ENCODE measurements around the gene MYH7.
A peak's percentile ranks its signal among the peaks of the same experiment; 100 is the strongest.
"Not testable (repeated sequence)": the region's sequence is repeated elsewhere in the genome, so short reads cannot be mapped to it uniquely, and the experiment has no call there.

Gene MYH7

DNA sequence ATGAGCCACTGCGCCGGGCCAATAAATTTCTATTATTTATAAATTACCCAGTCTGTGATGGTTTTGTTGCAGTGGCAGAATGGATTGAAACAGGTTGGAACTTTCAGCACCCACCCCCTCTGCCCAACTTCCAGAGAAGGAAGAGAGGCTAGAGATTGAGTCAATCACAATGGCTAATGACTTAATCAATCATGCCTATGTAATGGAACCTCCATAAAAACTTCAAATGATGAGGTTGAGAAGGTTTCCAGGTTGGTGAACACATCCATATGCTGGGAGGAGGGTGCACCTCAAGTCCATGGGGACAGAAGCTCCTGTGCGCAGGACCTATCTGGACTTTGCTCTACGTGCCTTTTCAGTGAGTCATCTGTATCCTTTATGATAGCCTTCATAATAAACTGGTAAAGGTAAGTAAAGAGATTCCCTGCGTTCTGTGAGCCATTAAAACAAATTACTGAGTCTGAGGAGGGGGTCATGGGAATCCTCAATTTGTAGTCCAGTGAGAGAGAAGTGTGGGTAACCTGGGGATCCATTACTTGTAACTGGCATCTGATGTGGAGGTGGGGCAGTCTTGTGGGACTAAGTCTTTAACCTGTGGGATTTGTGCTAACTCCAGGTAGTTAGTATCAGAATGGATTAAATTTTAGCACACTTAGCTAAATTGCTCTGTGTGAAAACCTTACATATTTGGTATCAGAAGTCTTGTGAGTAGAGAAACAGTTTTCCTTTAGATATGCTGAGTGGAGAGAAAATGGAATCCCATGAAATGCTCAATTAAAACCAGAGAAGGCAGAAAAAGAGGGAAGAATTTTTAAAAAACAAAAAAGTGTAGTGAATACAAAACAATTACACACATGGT lies 22.4 kb upstream of the MYH7 start:
- no peak overlapping the region for H3K27ac ChIP-seq
- no peak for TF ChIP-seq CTCF (conservative IDR thresholded peaks at IDR 0.05)

DNA sequence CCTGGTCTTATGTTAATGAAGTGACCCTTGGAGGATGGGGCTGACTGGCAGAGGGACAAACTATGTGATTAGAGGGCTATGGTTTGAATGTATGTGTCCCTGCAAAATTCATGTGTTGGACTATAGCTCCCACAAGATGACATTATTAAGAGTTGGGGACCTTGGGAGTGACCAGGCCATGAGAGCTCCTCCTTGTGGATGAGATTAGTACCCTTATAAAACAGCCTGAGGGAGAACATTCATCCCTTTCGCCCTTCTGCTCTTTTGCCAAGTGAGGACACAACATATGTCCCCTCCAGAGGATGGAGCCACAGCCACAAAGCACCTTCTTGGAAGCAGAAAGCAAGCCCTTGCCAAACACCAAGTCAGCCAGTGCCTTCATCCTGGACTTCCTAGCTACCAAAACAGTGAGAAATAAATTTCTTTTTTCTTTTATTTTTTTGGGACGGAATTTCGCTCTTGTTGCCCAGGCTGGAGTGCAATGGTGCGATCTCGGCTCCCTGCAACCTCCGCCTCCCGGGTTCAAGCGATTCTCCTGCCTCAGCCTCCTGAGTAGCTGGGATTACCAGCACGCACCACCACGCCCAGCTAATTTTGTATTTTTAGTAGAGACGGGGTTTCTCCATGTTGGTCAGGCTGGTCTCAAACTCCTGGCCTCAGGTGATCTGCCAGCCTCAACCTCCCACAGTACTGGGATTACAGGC lies 21.6 kb upstream of the MYH7 start:
- peak; percentile 43 for TF ChIP-seq CTCF (conservative IDR thresholded peaks at IDR 0.05)

DNA sequence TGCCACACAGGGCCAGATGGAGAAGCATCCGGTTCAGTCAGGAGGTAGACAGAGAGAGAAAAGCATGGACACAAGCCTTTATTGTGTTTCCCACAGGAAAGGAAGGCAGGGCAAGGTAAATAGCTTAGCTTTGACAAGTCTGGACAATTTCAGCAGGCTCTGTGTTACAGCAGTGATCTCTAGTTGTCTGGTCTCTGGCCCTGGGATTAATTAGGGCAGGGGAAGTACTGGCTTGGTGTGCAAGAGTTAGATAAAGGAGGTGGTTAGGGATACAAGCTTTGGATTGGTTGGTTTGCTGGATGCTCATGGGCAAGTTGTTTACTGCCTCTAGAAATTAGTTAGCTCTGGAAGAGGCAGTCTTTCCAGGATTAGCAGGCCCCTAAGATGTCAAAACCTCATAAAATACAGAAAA lies 19.0 kb upstream of the MYH7 start:
- no peak for TF ChIP-seq CTCF (conservative IDR thresholded peaks at IDR 0.05)
- H3K27ac ChIP-seq, result no peak overlapping the region

More for the DNA sequence above, 21.6 kb upstream of the MYH7 start:
- not testable (repeated sequence) for H3K27ac ChIP-seq

- TF ChIP-seq CTCF (conservative IDR thresholded peaks at IDR 0.05), result no peak
Observed at GRCh38 chr14:23452237-23452636, 16.8 kb upstream of the MYH7 start.

GRCh38 chr14:23450379-23450778 lies 14.9 kb upstream of the MYH7 start:
- no peak for TF ChIP-seq CTCF (conservative IDR thresholded peaks at IDR 0.05)
- no peak overlapping the region for H3K27ac ChIP-seq

More at GRCh38 chr14:23452237-23452636, 16.8 kb upstream of the MYH7 start:
- no peak overlapping the region for H3K27ac ChIP-seq

- TF ChIP-seq CTCF (conservative IDR thresholded peaks at IDR 0.05), result no peak
- H3K27ac ChIP-seq, result no peak overlapping the region
Observed at GRCh38 chr14:23449314-23449713, 13.9 kb upstream of the MYH7 start.
